Subcutaneous abdominal adipose tissue (tissue), 5 donors: Measurements from ENCODE around the gene SYCP3.

ENCODE experiments used
- H3K27ac ChIP-seq: one replicate; pipeline ENCODE4 v1.7.0; 2013; ENCODE audit warnings: low read depth, mild to moderate bottlenecking, inconsistent platforms, low read length, moderate library complexity
- H3K27me3 ChIP-seq, 5 donors: one replicate each; pipeline ENCODE4 v1.7.0; 2013; ENCODE audit warnings: low read length in 5 of 5, inconsistent platforms in 1 of 5; ENCODE audit not compliant: control insufficient read depth in 5 of 5, insufficient read depth in 4 of 5
- H3K36me3 ChIP-seq, 5 donors: one replicate each; pipeline ENCODE4 v1.7.0; 2013; ENCODE audit warnings: low read length in 5 of 5; ENCODE audit not compliant: control insufficient read depth in 5 of 5, insufficient read depth in 5 of 5
- H3K4me1 ChIP-seq, 5 donors: one replicate each; pipeline ENCODE4 v1.7.0; 2013; ENCODE audit warnings: low read length in 5 of 5, mild to moderate bottlenecking in 3 of 5, moderate library complexity in 1 of 5; ENCODE audit not compliant: control insufficient read depth in 5 of 5, insufficient read depth in 5 of 5
- H3K4me3 ChIP-seq, 5 donors: one replicate each; pipeline ENCODE4 v1.7.0; 2013; ENCODE audit warnings: low read length in 5 of 5, low read depth in 1 of 5
- H3K9ac ChIP-seq, 5 donors: one replicate each; pipeline ENCODE4 v1.7.0; 2013; ENCODE audit warnings: low read length in 5 of 5, mild to moderate bottlenecking in 4 of 5, moderate library complexity in 3 of 5
- H3K9me3 ChIP-seq, 5 donors: one replicate each; pipeline ENCODE4 v1.7.0; 2013; ENCODE audit warnings: low read length in 5 of 5; ENCODE audit not compliant: control insufficient read depth in 5 of 5
- donor health status: healthy.
- donor health status: healthy.
- donor health status: healthy.
- donor health status: healthy.
- donor health status: healthy.

SYCP3 gene

DNA sequence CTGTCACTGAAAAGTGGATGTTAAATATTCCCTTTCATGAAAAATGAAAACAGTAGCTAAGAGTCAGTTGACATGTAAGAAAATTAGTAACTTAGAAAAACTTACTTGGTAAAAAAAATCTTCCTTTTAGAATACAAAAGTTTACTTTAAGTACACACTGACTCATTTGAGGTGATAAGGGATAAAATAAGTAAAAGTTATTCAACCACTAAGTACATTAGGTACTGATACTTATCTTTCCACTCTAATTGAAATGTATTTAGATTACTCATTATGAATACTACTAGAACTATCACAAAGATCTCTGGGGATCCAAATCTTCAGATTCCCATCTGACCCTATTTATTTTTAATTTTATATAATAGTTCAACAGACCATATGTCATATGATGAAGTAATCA, 12.2 kb downstream of the SYCP3 start:
- peaks cover 8 to 35% (median 28%) of the 10 kb centered on the region in 5 donors for H3K36me3 ChIP-seq
- no peaks in the 10 kb centered on the region for H3K9me3 ChIP-seq

DNA sequence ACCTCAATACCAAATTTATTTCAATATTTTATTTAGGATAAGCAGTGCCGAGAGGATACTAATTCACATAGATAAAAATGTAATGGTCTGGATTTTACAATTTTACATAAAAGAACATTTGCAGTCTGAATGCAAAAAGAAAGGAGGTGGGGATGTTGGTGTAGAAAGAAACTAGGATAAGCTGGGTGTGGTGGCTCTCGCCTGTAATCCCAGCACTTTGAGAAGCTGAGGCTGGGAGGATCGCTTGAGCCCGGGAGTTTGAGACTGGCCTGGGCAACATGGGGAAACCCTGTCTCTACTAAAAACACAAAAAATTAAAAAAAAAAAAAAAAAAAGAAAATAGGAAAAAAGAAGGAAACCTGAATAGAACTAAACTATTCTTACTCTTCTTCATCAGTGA, 16.9 kb downstream of the SYCP3 start:
- no peaks in the 10 kb centered on the region for H3K9me3 ChIP-seq
- no peak overlapping the region for H3K9ac ChIP-seq
- no peaks in the 10 kb centered on the region for H3K27me3 ChIP-seq
- H3K4me3 ChIP-seq, result no peak overlapping the region
- no peak overlapping the region for H3K27ac ChIP-seq
- H3K36me3 ChIP-seq, result peaks cover 4 to 28% (median 20%) of the 10 kb centered on the region in 5 donors
- peaks cover 0 to 6% (median 0%) of the 10 kb centered on the region in 5 donors for H3K4me1 ChIP-seq

More for the DNA sequence above, 12.2 kb downstream of the SYCP3 start:
- Histone ChIP-seq H3K27me3 (no peaks in the 10 kb centered on the region), H3K4me3 (no peak overlapping the region), H3K9ac (no peak overlapping the region), H3K27ac (no peak overlapping the region), H3K4me1 (no peaks in the 10 kb centered on the region)

DNA sequence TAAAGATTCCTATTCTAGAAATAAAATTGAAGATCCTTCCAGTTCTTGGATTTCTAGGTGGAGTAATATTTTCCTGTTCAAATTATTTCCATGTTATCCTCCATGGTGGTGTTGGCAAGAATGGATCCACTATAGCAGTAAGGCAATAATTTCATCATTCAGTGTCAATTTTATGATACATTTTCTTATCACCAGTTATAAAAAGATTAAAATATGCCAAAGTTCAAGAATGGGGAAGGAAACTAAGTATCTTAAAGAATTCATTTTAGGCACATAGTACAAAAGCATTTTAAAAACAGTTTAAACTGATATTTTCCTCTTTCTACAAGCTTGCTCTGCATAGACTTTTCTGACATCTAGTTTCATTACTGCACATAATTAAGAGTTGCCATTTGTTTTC, 19.1 kb downstream of the SYCP3 start:
- Histone ChIP-seq H3K27ac (no peak overlapping the region), H3K4me1 (peaks cover 0 to 15% (median 8%) of the 10 kb centered on the region in 5 donors), H3K4me3 (no peak overlapping the region), H3K9me3 (no peaks in the 10 kb centered on the region), H3K27me3 (no peaks in the 10 kb centered on the region), H3K36me3 (peaks cover 4 to 17% (median 7%) of the 10 kb centered on the region in 5 donors), H3K9ac (no peak overlapping the region)

DNA sequence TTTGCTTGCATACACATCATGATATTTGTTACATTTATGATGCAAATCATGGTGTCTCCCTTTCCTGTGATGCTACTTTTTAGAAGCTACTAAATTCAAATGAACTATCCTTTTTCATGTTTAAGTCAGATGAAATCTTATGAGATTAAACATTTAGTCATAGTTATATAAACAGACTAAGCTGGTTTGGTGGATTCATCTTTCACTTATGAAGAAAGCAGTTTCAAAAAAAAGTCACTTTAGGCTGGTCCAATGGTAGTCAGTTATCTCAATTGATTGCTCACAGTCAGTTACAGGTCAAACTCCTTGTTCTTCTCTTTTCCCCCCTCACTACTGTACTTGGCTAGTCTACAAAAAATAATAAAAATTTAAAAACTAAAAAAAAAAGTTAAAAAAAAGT, 19.7 kb downstream of the SYCP3 start:
- no peaks in the 10 kb centered on the region for H3K27me3 ChIP-seq
- H3K9me3 ChIP-seq, result no peaks in the 10 kb centered on the region
- H3K4me1 ChIP-seq, result peaks cover 0 to 20% (median 12%) of the 10 kb centered on the region in 5 donors
- no peak overlapping the region for H3K27ac ChIP-seq
- H3K4me3 ChIP-seq, result no peak overlapping the region
- no peak overlapping the region for H3K9ac ChIP-seq
- H3K36me3 ChIP-seq, result peaks cover 4 to 15% (median 6%) of the 10 kb centered on the region in 5 donors

DNA sequence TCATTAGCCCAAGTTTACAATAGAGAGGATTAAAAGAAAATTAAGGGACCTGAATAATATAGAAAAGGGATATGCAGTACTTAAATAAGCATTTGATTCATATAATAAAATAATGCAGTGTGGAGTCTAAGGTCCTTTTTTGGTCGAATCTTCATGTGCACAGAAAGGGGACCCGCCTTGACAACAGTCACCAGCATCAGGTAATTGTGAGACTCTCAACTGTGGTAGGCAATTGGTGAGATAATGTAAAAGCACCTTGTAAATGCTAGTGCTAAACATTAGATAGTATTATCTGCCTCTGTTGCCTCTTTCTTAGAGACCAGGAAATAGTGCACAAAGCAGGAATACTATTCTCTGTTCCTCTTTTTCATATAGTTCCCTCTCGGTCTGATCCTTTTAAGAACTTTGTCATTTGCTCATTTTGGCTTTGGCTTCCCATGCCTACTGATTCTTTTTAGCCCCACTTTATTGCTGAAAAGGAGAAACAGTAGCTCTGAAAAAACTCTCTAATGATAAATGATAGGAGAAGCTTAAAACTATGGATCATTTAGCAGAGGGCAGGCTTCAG, 24.3 kb downstream of the SYCP3 start:
- H3K36me3 ChIP-seq, result peaks cover 0 to 2% (median 0%) of the 10 kb centered on the region in 5 donors
- peak overlapping the region; percentile 45 for H3K27ac ChIP-seq
- H3K4me1 ChIP-seq, result peaks cover 4 to 34% (median 28%) of the 10 kb centered on the region in 5 donors
- H3K27me3 ChIP-seq, result no peaks in the 10 kb centered on the region
- H3K4me3 ChIP-seq, result no peak overlapping the region
- peak overlapping the region in 1 of 5 donors; percentile 35 for H3K9ac ChIP-seq
- no peaks in the 10 kb centered on the region for H3K9me3 ChIP-seq

DNA sequence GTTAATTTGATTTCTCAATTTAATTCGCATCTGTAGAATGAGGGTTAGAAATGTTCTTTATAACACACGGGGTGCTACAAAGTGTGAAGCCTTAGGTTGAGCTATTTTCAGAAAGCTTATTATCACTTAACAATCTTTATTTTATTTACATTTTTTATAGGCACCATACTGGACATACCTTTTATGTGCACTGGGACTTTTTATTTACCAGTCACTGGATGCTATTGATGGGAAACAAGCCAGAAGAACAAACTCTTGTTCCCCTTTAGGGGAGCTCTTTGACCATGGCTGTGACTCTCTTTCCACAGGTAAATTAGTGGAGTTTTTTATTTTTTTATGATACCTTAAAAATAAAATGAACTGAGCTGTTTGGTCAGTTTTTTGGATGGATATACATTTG, 25.3 kb downstream of the SYCP3 start:
- Histone ChIP-seq H3K9ac (peak overlapping the region in 3 of 5 donors; percentile 1 to 47 (median 22)), H3K27me3 (no peaks in the 10 kb centered on the region), H3K4me3 (no peak overlapping the region), H3K9me3 (no peaks in the 10 kb centered on the region), H3K36me3 (peaks cover 0 to 2% (median 0%) of the 10 kb centered on the region in 5 donors), H3K4me1 (peaks cover 4 to 34% (median 30%) of the 10 kb centered on the region in 5 donors), H3K27ac (peak overlapping the region; percentile 50)

DNA sequence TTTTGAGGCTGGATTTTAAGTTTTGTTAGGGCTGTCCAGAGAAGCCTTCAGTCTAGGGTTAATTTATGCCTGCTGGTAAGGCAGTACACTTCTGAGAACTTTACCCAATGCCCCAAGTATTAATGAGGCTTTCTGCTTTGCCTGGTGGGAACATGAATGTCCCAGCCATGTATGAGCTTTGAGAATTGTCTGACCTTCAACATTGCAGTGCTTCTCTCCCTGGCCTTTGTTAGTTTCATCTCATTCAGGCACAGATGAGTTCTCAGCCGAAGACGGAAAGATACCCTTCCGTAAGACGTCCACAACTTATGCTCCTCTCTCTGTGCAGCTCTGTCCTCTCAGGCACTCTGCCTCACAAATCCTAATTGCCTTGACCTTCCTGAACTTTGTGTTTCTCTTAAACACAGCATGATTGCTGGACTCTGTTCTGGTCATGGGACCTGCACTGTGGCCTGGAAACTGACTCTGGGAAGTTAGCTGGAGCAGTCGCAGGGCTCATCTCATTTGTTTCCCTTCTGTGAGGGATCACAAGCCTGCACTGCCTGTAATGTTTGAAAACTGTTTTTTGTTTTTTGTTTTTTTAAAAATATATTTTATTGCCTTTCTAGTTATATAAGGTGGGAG, 26.1 kb downstream of the SYCP3 start:
- peak overlapping the region; percentile 1 to 66 (median 46) for H3K9ac ChIP-seq
- peak overlapping the region in 3 of 5 donors; percentile 44 to 66 (median 49) for H3K4me3 ChIP-seq
- peaks cover 4 to 34% (median 30%) of the 10 kb centered on the region in 5 donors for H3K4me1 ChIP-seq
- H3K36me3 ChIP-seq, result no peaks in the 10 kb centered on the region
- peak overlapping the region; percentile 50 for H3K27ac ChIP-seq
- no peaks in the 10 kb centered on the region for H3K27me3 ChIP-seq
- H3K9me3 ChIP-seq, result no peaks in the 10 kb centered on the region

DNA sequence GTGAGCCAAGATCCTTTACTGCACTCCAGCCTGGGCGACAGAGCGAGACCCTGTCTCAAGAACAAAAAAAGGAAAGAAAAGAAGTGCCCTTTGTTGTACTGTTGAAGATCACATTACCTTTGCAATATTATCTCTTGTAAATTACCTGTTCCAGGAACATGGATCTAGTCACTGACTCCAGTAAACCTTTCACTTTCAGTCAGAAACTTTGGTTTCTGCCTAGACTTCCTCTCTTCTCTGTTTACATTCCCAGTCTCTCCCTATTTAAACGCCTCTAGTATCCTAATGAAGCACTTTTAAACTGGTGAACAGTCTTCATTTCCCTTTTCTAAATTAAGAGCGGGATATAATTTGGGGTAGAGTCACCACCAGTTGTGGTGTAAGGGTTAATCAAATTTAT, 29.0 kb downstream of the SYCP3 start:
- no peaks in the 10 kb centered on the region for H3K36me3 ChIP-seq
- H3K27me3 ChIP-seq, result no peaks in the 10 kb centered on the region
- no peak overlapping the region for H3K27ac ChIP-seq
- no peaks in the 10 kb centered on the region for H3K9me3 ChIP-seq
- no peak overlapping the region for H3K4me3 ChIP-seq
- H3K9ac ChIP-seq, result no peak overlapping the region
- H3K4me1 ChIP-seq, result peaks cover 4 to 27% (median 21%) of the 10 kb centered on the region in 5 donors

DNA sequence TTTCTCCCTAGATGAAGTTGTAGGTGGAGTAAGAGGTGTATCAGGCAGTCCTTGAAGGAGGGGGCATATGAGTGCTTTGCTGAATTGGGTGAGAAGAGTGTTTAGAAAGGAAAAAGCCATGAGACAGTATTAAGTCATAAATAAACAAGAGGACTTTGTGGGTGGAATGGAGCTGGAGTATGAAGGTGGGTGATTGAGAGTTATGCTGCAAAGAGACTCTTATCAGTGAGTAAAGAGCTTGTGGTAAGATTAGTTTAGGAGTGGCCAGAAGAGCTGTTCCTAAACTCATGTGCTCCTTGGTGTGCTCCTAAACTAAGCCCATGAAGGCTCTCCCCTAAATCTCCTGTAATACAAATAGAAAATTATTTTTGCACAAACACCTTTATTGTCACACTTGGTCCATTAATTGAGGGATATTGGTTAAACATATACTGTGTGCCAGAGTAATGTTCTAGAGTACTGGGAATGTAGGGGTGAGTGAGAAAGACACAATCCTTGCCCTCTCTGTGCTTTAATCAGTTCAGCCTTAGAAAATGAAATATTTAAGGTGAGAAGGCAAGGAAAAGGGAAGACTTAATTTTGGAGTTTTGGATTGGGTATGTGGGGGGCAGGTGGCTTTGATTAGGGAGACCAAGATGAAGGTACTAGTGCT, 32.0 kb downstream of the SYCP3 start:
- no peak overlapping the region for H3K4me3 ChIP-seq
- H3K9me3 ChIP-seq, result no peaks in the 10 kb centered on the region
- H3K27me3 ChIP-seq, result no peaks in the 10 kb centered on the region
- no peaks in the 10 kb centered on the region for H3K36me3 ChIP-seq
- H3K9ac ChIP-seq, result no peak overlapping the region
- H3K4me1 ChIP-seq, result peaks cover 0 to 7% (median 0%) of the 10 kb centered on the region in 5 donors
- no peak overlapping the region for H3K27ac ChIP-seq

DNA sequence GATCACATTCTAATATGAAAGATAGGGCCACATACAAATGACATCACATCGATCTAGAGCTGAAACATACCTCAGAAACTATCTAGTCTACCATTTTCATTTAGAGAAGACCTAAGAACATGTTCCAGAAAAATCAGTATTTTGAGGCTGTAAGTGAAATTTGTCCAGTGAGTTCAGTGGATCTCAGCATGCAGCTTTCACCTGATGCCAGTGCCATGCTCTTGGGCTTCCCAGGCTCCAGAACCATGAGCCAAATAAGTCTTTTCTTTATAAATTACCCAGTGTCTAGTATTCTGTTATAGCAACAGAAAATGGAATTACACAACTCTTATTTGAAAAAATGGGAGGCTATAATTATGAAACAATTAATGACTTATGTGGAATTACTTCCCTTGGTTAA, 32.9 kb downstream of the SYCP3 start:
- Histone ChIP-seq H3K9ac (no peak overlapping the region), H3K9me3 (no peaks in the 10 kb centered on the region), H3K36me3 (no peaks in the 10 kb centered on the region), H3K4me1 (peaks cover 0 to 7% (median 2%) of the 10 kb centered on the region in 5 donors), H3K27ac (no peak overlapping the region), H3K4me3 (no peak overlapping the region), H3K27me3 (no peaks in the 10 kb centered on the region)
